HG03064 (cell line): ENCODE measurements around the gene KDM5A.

Experiments
- ATAC-seq: cut with Tn5 transposase; IDR thresholded peaks from one replicate; pipeline ENCODE4 v1.9.1; 2021; ENCODE audit warnings: low read depth; ENCODE audit not compliant: unreplicated experiment

Gene KDM5A

DNA sequence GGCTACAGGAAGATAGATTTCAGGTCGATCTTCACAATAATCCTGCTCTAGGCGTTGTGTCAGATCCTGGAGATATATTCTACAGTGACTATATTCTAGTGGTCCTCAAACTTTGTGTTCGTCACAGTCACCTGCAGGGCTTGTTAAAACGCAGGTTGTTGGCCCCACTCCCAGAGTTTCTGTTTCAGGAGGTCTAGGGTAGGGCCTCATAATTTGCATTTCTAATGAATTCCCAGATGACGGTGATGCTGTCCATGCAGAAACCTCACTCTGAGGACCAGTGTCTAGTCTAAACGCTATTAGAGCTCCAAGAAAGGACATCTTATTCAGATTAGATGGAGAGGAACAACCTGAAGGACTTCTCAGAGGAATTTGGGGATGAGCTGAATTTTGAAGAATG lies 113.3 kb downstream of the KDM5A start:
- ATAC-seq: no peak

DNA sequence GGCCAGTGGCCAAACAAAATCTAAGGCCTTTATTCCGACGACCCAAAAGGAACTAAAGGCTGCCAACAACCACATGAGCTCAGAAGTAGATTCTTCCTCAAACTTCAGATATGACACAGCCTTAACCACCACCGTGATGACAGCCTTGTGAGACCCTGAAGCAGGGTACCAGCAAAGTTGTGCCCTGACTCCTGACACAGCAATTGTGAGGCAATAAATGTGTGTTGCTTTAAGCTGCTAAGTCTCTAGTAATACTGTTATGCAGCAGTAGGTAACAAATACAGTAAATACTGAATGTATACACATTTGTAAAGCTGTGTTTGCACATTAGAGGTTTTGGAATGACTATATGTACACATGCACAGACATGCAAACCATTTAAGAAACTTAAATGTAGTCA lies 115.7 kb downstream of the KDM5A start:
- ATAC-seq: no peak

DNA sequence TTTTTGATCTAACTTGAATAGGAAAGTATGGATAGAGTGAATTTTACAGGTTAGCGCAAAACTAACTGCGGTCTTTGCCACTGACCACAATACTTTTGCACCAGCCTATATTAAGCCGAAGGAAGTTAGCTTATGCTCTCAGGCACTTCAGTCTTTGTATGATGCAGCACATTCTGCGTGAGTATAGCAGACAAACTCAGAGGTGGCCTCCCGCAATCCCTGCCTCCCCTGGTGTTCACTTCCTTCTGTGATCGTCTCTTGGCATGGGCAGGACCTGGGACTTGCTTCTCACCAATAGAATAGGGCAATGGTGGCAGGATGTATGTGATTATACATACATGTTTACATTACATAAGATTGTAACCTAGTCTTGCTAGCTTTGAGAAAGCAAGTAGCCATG lies 116.2 kb downstream of the KDM5A start:
- no peak for ATAC-seq

DNA sequence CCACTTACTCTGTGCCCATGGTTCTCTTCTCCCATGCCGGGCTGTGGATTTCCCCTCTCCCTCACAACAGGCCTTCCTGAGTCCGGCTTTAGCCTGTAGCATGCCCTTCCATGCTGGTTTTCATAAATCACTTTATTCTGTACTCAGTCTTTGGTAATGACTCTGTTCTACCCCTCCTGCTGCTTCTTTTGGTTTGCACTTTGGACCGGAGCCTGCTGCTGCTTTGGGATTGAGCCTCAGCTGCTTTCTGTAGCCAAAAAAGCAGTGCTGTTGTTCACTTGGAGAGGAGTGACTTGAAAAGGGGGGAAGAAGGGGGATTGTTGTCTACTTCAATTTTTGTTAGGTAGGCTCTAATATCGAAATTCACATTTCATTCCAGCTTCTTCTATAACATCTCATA lies 118.0 kb downstream of the KDM5A start:
- ATAC-seq: no peak

DNA sequence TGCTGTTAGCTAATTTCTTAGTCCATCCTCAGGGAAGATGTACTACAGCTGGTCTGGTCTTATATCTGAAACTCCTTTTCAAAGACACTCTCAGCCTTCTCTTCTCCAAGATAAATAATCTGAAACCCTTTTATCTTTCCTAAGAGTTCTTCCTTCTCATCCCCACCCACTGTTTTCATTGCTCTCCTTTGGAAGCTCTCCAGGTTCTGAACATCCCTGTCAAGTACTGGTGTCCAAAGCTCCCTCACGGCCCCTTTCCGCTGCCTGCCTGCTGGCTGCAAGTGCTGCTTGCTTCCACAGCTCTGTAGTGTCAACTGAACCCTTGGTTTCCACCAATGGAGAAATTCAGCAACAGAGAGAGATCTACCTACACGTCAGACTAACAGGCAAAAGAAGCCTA lies 119.9 kb downstream of the KDM5A start:
- no peak for ATAC-seq

DNA sequence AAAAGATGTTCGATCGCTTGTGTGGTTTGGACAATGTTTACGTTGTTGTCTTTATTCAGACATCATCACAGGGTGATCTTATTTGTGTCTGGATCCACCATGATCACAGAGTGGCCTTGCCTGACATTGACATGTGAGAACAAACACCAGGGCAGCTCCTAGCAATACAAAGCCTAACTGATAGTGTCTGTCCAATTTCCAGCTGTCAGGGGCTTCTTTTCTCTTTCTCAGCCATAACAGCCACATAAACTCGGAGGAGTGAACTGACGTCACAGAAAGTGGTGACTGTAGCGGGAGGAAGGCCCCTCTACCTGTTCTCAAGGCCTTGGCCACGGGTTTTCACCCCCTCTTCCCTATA lies 120.7 kb downstream of the KDM5A start:
- ATAC-seq: no peak

DNA sequence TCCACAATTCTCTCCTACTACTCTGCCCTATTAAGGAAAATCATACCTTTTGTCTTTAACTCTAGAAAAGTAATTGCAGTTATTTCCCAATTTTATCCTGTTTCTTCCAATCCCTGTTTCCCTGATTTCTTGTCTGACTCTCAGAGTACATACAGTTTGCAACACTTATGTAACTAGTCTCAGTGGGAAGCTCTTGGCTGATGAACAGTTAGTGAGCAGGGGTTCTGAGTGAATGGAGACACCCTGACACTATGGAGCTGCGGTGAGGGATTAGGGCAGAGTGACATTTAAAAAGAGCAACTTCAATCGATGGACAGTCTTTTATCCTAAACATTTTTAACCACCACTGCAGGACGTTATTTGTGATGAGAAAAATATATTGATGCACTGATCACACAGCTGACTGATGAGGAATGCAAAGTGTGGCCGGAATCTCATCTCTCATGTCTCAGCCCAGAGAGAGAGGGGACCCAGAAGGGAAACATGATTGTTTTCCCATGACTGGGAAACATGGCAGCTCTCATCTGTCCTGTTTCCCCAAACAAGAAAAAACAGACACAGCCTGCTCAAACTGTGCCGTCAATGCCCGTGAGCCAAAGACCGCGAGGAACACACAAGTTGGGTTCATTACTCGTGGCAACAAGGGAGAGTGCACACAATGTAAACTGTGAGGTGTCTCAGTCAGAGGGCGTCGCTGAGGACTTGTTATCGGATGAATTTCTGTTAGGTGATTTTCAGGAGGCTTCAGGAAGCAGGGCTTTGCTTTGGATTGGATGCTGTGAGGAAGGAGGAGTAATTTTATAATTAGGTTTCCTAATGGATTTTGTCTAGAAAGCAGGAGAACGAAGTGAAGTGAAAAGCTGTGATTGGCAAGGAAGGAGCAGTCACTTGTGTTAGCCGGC lies 121.3 kb downstream of the KDM5A start:
- ATAC-seq: no peak

DNA sequence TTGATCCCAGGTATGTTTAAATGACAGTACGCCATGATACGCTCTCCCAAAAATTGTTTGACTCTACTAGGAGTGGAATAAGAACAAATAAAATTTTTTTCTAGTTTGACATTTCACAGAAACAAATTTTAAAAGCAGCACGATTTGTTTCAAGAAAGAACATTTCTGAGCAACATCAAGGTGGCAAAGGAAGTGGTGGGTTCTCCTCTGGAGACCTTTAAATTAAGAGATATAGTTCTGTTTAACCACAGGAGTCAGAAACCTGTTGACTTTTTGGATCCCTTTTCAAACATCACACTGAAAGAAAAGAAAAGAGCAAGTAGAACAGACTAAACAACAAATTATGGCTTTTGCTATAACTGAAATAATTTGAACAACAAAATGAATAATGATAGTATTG lies 124.0 kb downstream of the KDM5A start:
- ATAC-seq: no peak

DNA sequence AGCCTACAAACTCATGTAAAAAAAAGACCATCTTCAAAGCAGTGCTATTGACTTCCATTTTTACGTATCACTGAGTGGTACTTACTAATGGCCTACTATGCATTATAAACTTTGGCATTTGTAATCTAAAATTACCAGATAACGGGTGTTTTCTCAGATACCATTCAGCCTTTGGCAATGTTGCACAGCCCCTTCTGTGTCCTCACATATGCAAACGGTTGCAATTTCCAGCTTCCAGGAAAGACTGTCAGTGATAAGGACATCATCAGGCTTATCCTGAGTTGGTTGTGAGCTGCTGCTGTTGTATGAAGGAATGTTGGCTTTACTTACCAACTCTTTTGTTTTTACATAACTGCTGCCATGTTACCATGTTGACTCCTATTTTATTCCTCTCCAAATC lies 124.9 kb downstream of the KDM5A start:
- no peak for ATAC-seq

DNA sequence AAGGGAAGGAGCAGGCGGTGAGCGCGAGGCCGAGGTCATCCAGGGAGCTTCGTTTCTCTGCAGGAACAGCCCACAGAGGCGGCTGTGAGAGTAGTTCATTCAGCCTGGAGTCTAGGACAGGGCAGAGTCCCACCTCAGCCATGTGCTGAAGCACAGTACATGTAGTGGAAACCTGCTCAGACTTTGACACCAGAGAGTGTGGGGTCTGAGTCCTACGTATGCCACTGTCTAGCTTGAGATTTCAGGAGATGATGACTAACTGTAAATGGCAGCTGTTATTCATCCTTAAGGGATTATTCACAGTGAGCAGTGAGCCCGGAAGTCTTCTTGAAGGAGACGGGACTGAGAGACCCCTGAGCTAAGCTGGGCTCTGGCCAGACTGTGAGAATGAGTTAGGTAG lies 125.5 kb downstream of the KDM5A start:
- ATAC-seq: no peak

DNA sequence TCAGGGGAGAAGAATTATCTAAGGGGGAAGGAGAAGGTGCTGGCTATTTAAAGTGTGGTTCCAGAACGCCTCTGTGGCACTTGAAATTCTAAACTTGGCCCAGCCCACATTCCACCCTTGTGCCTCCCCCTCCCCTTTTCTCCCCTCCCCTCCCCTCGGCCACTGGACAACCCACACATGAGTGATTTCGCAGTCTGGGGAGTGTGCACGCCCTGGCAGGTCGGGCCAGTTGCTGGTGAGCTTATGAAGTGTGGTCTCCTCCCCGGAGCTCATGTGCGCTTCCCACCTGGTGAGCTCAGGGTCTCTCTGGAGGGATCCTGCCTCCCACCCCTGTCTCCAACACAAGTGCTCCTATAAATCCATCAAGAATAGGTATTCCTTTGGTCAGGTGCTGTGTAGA lies 126.3 kb downstream of the KDM5A start, which contains the start of gene SLC6A13:
TSS of gene SLC6A13 (minus strand) at position 20 of the 400 bp plus-strand sequence. CDS start 2,784 bp downstream, outside the sequence.
- ATAC-seq: no peak

DNA sequence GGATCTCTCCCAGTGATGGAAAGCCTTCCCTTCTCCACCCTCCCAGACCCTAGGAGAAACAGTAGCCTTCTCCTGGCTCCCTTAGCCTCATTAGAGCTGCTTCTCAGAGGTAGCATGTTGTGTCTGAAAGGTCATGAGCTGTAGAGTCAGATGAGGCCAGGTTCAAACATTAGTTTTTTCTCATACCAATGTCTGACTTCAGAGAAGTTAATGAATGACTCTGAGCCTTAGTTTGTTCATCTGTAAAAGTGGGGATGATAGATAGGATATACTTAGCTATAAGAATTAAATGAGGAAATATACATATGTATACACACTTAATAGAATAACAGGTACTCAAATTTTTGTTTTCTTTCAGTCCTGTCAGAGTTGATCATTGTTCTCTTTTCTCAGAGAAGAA lies 127.0 kb downstream of the KDM5A start:
- no peak for ATAC-seq

DNA sequence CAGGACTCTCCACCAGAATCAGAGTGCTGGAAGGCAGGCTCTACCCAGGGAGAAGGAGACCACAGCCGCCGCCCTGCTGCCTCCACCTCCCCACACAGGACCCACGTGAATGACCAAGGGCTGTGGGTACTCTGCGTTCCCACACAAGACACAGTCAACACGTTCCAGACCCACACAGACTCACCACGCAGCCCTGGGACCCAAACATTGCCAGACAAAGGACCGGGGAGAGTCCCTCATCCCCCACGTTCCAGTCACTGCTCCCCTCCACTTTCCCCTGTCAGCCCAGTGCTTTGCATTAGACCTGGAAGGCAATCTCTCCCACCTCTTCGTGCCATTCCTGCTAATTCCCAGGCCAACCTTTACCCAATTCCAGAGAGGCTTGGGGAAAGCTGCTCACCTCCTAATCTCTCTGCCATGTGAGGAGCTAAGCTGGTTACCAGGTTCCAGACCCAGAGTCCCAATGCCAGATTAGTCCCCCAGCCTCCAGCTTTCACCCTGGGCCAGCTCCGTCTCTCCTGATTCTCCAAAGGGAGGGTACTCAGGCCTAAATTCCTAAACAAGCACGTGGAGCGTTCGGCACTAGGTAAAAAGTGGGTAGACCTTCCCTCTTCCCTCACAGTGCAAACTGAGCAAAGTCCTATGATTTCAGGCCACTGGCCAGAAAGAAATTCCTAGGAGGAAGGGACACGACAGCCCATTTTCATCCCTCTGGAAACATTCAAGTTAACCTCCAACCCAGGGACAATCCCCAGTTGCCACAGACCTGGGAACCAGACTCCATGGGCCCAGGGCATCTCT lies 131.4 kb downstream of the KDM5A start:
- no peak for ATAC-seq

DNA sequence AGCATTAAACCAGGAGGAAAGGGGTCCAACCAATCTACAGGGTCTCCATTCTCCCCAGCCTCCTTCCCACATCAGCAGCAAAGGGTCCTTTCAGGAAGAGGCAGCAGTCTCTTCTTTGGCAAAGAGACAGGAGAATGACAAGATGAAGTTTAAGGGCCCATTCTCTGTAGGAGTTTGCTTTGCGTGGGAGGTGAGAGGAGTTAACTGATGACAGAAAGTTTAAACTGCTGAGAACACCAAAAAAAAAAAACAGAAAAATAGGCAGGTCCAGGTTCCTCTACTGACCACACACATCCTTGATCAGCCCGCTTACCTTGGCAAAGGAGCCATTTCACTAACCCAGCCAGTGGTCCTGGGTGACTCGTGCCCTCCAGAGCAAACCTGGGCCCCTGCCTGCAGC lies 132.2 kb downstream of the KDM5A start:
- ATAC-seq: no peak

DNA sequence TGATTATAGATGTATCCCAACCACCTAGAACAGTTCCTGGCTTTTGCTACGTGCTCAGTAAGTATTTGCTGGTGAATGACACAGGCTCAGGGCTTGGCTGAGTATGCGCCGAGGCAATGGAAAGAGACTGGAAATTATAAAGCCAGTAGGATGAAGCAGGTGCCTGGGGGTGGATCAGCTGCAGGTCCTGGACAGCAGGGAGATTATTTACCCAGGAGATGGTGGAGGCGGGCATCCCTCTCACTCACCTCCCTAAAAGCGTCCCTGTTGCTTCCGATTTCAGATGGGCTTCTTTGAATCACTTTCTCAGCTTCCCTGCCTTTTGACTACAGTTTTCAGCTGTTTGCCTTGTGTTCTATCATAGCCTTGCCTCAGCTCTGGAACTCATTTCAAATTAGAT lies 132.9 kb downstream of the KDM5A start:
- ATAC-seq: no peak

DNA sequence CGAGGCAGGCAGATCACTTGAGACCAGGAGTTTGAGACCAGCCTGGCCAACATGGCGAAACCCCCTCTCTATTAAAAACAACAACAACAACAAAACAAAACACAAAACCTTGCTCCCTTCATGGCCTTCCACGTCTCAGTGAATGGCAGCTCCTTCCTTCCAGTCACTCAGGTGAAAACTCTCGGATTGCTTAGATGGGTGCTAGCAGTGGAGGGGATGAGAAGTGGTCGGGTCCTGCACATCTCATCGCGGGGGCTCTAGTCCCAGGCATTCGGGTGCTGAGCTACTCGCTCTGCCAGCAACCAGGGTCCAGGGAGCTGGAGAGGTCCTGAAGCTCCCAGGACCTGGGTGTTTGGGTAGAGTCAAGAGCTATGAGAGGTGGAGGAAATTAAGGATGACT lies 134.2 kb downstream of the KDM5A start:
- ATAC-seq: no peak

DNA sequence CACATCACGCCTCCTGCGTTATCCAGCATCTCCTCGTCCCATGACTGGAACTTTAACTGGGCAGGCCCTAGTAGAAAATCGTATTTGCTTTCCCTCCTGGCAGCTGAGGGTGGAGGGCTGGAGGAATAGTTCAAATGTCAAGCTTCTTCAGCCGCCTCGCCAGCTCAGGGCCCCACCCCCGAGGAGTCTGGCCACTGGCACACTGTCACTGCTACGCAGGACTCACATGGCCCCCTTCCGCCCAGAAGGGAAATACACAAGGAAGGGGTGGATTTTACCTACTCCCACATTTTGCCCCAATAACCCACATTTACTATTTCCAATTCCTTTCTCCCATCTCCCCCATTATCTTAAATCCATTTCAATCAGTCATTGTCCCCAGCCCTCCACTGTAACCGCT lies 135.1 kb downstream of the KDM5A start:
- ATAC-seq: no peak

DNA sequence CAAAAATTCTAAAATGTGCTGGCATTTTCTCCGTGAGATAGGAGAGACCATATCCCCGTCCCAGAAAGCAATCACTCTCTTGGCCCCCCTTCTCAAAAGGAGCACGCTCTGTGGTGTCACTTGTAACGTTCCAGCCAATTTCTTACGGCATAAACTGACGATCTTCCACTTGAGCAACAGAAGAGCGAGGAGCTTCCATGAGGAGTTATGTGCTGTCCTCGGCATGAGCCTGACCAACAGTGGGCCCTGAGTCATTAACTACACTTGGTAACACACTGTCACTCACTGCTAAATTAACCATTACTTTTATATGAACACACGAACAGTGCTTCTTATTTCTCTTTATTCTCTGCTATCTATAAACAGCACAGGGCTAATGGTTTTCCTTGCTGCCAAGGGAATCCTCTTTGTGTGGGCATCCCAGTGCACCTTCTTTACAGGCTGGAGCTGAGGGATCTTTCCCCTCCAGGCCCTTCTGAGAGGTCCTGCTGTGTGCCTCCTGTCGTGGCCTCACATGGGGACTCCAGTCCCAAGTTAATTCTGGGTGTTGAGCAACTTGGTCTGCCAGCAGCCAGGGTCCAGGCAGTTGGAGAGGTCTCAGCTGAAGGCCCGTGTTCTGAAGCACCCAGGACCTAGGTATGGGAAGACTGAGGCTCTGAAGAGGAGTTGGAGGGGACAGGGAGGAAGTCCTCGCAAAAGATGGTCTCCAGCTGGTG lies 135.8 kb downstream of the KDM5A start:
- no peak for ATAC-seq

DNA sequence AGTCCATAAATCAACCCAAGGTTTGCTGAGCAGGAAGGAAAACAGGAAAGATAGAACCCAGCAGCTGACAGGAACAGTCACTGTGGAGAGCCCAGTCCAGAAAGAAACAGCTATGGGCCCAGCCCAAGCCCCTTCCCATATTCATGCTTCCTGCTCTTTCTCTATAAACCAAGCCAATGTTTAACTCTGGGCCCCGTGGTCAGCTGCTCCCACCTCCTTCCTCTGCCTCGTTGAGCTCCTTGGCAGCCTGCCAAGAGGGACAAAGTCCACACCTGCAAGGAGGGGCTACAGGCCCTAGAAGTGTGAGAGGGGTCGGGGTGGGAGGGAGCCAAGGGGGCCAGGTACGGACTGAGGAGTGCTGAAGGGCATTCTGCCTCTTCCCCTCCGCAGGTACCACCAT lies 136.5 kb downstream of the KDM5A start:
- no peak for ATAC-seq

DNA sequence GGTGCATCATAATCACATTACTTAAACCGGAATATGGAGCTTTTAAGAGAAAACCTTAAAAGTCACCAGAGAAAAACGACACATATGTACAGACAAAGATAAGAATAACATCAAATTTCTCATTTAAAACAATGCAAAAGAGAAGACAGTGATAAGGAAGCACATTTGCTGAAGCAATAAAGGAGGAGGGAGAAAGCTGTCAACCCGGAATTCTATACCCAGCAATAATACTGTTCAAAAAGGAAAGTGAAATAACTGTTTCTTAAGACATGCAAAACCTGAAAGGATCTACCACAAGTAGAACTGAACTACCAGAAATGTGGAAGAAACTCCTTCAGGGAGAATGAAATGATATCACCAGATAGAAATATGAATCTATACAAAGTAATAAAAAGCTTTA lies 141.8 kb downstream of the KDM5A start:
- ATAC-seq: no peak

DNA sequence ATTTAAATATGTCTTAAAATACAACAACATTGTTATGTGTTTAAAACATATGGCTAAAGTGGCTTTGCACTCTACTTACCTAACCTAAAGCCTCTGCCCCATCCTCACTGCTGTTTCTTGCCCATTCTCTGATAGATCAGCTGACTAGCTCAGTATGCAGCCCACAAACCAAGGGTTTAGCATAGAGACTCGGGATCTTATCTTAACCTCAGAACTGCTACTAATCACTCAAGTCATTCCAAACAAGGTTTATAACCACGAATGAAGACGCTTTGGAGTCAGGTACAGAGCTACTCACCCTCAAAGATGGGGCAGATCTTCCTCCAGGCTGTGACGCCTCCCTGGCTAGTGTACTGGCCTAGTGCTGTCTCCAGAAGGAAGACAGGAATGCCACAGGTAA lies 145.7 kb downstream of the KDM5A start:
- ATAC-seq: no peak
